HL-60/S4 treated with retinoic acid at 250 ng/mL for 4 days and 3 days (cell line): ENCODE measurements around the gene OR6N2.

Experiments
- in situ Hi-C: fragments of 300-500 bp; cut with MboI; formaldehyde crosslinking; loops from 2 replicates; pipeline ENCODE4 v1.7.0; 2022; ENCODE audit warnings: low sequenced_read_pairs

OR6N2 gene, protein sequence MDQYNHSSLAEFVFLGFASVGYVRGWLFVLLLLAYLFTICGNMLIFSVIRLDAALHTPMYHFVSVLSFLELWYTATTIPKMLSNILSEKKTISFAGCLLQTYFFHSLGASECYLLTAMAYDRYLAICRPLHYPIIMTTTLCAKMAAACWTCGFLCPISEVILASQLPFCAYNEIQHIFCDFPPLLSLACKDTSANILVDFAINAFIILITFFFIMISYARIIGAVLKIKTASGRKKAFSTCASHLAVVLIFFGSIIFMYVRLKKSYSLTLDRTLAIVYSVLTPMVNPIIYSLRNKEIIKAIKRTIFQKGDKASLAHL

GRCh38 chr1:158781104-158781503 lies at the start of gene OR6N2:
Gene OR6N2 (minus strand): TSS chr1:158781204. CDS start chr1:158777635, 3,569 bp downstream.
- in situ Hi-C loops: no loop called here

- in situ Hi-C loops: no loop called here
Measured at GRCh38 chr1:158830074-158830677, 49.2 kb upstream of the OR6N2 start.

GRCh38 chr1:158821723-158822122 lies 40.7 kb upstream of the OR6N2 start:
- in situ Hi-C loops: no loop called here

DNA sequence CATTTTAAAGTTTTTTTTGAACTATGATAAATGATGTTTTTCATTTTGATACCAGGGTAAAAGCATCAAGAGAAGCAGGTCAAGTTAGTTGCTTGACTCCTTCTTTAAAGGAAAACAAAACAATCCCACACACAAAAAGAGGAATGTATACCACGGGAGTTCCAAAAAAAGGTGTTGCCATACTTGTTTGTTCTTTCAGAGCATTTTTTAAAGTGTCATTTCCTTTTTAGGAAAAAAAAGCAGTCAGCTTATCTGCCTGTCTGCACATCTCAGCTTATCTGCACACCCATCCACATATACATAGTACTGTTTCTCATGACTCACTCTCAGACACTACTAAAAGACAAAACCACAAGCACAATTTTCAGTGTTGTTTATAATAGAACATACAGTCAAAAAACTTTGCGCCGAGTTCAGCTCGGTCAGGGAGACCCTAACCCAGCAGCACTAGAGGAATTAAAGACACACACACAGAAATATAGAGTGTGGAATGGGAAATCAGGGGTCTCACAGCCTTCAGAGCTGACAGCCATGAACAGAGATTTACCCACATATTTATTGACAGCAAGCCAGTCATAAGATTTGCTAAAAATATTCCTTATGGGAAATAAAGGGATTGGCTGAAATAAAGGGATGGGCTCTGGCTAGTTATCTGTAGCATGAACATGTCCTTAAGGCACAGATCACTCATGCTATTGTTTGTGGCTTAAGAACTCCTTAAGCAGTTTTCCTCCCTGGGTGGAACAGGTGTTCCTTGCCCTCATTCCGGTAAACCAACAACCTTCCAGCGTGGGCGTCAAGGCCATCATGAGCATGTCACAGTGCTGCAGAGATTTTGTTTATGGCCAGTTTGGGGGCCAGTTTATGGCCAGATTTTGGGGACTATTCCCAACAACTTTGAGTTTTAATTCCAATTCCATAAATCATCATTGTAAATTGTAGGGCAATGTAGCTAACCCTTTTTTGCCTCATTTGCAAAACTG lies 38.7 kb upstream of the OR6N2 start:
- in situ Hi-C loops: no loop called here

- in situ Hi-C loops: no loop called here
Measured at GRCh38 chr1:158818975-158819431, 38.0 kb upstream of the OR6N2 start.

DNA sequence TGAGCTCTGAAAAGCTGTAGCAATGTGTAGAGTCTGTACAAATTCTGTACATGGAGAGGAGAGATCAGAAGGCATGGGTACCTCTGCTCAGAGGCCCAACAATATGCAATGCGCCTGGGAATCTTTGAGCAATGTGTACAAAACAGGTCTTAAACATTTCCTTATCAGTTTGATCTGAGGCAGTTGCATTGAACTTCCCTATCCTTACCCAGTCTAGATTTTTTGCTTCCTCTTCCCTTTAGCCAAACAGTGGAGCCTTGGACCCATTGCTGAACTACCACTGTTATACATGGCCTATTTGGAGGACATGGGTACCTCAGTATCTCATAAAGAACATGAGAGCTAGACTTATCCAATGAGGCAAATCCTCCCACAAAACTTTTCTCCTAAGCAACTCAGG lies 37.6 kb upstream of the OR6N2 start:
- in situ Hi-C loops: no loop called here

- in situ Hi-C loops: no loop called here
Measured at GRCh38 chr1:158814970-158815369, 34.0 kb upstream of the OR6N2 start.

DNA sequence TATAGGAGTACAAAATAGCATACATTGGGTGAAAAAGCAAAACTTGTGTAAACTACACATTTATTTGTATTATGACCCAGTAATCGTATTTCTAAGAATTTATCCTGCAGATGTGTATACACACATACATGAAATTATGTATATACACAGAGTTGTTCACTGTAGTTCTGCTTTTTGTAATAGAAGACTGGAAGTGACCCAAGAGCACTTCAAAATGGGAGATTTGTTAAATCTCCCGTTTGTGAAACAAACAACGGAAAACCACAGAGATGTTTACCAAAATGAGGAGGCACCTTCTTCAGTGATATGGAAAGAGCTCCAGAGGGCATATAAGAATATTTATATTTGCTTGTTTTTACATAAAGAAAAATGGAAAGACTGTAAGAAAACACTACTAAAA lies 32.2 kb upstream of the OR6N2 start:
- in situ Hi-C loops: no loop called here

- in situ Hi-C loops: no loop called here
Measured at GRCh38 chr1:158812336-158812735, 31.3 kb upstream of the OR6N2 start.

- in situ Hi-C loops: no loop called here
Measured at GRCh38 chr1:158810311-158810710, 29.3 kb upstream of the OR6N2 start.

DNA sequence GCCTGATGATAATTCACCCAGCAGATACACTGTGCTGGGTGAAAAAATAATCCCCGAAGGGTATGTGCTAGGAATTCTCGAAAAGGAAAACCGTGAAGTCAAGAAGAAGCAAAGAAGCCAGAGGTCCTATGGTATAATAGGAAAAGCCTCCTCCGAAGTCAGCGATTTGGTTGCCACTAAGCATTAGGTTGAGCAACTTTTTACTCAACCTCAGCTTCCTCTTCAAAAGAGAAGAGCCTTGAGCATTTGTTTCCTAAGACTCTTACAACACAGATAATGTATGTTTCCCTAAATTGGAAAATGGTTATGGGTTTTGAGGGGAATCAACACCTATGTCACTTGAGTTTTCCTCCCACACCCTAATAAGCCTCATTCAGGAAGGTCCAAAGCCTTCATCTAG lies 28.9 kb upstream of the OR6N2 start:
- in situ Hi-C loops: no loop called here

DNA sequence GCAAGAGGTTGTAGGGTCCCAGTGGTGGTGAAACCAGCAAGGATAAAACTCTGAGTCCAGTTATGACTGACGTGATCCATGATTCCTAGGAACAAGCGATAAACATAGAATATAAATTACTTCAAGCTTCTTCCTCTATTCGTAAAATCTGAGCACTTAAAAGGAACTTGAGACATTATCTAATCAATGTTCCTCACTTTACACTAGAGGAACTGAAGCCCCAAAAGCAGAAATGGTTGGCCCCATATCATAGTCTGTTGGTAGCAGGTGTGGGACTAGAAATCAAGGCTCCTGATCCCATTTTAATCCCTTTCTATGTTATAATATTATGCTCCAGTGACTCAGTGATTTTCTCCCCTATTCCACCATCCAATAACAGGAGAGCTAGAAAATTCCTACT lies 28.3 kb upstream of the OR6N2 start:
- in situ Hi-C loops: no loop called here

GRCh38 chr1:158806916-158807536 lies 26.0 kb upstream of the OR6N2 start:
- in situ Hi-C loops: no loop called here

- in situ Hi-C loops: no loop called here
Measured at GRCh38 chr1:158803678-158804077, 22.7 kb upstream of the OR6N2 start.

DNA sequence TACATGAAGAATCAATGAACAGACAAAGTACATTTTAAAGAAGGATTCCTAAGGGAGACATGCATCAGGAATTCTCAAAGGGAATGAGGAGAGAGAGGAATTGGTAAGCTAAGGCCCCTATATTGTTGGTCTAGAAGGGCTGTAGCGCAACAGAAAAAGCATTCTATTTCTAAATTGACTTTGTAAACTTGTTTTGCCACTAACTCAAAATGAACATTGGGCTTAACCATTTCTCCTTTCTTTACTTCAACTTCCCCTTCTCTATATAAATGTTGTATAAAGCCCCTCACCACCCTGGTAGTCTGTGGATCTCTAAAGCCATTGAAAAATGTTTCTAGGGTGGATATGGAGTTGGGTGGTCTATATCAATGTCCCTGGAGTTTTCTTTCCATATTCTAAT lies 20.4 kb upstream of the OR6N2 start:
- in situ Hi-C loops: no loop called here

- in situ Hi-C loops: no loop called here
Measured at GRCh38 chr1:158800526-158800925, 19.5 kb upstream of the OR6N2 start.

DNA sequence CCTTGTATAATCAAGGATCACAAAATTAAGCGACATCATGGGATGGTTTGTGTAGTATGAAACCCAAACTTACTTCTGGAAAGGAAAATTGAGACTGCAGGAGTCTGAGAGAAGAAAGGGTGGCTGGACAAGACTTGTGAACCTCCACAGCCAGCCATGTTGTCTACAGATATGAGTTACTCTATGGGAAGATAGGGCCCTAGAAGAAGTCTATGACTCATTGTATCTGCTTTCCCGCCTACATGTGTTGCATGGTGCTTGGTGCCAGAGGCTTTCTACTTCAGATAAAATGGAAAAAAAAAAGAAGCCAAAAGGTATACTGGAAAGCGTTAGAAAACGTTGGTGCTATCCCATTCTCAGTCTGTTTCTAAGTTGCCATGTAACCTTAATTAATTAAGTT lies 18.7 kb upstream of the OR6N2 start:
- in situ Hi-C loops: loop anchor here (10.0 kb wide), 1 partner anchor 185 kb away; no protein-coding TSS in a partner anchor

DNA sequence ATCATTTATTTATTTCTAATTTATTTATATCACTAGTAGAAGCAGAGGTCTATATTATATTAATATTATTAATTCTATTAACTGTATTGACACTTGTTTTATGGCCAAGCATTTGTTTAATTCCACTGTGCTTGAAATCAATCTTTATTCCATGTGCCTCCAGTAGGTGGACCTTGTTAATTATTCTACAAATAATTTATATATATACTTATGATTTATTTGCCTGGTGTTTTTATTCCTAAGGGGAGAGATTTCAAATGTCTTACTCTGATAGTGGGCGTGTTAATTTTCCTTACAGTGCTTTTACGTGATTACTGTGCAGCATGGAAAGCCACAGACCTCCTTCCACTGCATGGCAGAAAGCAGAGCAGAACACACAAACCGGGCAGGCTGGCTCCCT lies 17.5 kb upstream of the OR6N2 start:
- in situ Hi-C loops: loop anchor here (10.0 kb wide), 1 partner anchor 186 kb away; no protein-coding TSS in a partner anchor

- in situ Hi-C loops: loop anchor here (10.0 kb wide), 1 partner anchor 191 kb away; no protein-coding TSS in a partner anchor
Measured at GRCh38 chr1:158794247-158794646, 13.2 kb upstream of the OR6N2 start.

- in situ Hi-C loops: loop anchor here (10.0 kb wide), 1 partner anchor 191 kb away; no protein-coding TSS in a partner anchor
Measured at GRCh38 chr1:158793604-158794003, 12.6 kb upstream of the OR6N2 start.
